SKM-1 (cell line): Measurements from ENCODE around the gene HSD11B1L.
A peak's percentile ranks its signal among the peaks of the same experiment; 100 is the strongest.
"Not testable (repeated sequence)": the region's sequence is repeated elsewhere in the genome, so short reads cannot be mapped to it uniquely, and the experiment has no call there.

ENCODE experiments used
- DNase-seq: peaks from one replicate; lab custom pipeline; 2025; ENCODE audit not compliant: unreplicated experiment; lab: John Stamatoyannopoulos, UW

HSD11B1L gene

DNA sequence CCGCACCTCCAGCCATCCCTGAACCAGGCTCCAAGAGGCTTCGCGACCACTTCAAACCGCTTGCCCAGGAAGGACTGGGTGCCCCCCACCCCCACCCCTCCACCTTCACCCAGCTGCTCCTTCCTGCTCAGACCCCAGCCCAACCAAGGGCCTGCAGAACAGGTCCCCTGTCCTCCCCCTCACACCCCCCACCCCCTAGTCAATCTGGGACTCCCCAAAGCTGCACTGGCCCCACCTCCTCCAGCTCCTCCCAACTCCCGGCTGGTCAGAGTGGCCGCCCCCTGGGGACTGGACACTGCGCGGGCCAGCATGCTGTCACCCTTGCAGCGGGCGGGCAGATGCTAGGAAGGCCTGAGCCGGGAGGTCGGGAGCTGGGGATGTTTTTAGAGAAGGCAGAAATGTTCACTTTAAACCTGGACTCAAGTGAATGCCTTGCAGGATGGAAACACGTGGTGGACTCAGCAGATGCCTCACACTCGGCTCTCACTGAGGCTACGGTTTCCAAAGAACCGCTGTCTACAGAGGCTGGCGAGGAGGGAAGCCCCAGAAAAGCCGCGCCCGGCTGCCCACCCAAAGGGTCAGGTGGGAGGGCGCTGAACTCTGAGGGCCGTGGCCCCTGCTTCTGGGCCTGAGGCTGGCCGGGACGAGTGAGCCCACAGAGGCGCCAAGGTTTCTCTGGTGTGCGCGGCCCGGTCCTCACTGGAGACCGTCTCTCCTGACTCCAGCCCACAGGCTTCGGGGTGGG is 17.2 kb downstream of the HSD11B1L start:
- DNase-seq: no peak

DNA sequence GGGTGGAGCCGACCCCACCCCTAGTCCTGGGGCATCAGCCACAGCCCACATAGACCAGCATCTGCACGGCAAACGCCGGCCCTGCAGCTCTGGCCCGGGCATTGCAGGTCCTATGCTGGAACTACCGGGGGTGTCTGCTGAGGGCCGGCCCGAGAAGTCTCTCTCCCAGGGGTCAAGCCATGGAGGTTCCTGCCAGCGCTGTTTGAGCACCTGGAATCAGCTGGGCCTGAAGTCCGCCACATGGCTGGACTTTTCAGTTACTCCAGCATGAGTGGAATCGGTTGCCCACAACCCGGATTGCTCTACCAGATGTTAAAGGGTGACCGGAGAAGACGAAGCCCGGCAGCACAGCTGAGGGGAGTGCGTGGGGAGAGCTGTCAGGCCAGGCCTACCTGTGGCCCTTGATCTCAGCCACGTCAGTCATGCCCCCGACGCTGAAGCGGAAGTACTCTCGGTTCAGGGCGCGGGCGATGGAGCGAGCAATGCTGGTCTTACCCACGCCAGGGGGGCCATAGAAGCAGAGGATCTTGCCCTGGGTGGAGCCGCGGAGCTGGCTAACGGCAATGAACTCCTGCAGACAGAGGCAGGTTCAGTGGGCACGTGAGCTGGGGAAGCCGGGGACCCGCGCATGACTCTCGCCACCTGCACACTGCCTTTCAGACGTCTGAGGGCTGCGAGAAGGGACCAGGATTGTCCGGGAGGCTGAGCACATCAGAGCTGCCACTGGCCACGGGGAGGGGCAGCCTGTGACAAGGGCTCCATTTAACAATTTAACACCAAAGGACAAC is 18.0 kb downstream of the HSD11B1L start:
- no peak for DNase-seq

DNA sequence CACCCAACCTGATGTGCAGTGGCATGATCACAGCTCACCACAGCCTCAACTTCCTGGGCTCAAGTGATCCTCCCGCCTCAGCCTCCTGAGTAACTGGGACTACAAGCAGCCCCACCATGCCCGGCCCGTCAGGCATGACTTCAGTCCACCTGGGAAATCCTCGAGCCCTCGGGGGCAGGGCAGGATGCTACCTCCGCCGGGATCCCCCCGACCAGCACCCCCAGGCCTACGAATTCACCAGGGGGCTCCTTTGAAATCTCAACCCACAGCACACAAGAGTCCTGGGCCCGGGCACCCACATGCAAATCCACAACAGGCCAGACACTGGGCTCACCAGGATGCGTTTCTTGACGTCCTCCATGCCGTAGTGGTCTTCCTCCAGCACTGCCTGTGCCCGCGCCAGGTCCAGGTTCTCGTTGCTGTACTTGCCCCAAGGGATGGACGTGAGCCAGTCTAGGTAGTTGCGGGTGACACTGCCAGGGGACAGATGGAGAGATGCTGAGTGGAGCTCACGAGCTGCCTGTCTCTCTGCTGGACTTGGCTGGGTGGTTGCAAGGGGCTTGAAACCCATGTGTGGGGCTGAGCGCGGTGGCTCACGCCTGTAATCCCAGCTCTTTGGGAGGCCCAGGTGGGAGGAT is 19.7 kb downstream of the HSD11B1L start:
- no peak for DNase-seq

DNA sequence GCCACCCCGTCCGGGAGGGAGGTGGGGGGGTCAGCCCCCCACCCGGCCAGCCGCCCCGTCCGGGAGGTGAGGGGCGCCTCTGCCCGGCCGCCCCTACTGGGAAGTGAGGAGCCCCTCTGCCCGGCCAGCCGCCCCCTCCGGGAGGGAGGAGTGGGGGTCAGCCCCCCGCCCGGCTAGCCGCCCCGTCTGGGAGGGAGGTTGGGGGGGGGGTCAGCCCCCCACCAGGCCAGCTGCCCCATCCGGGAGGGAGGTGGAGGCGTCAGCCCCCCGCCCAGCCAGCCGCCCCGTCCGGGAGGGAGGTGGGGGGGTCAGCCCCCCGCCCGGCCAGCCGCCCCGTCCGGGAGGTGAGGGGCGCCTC is 21.2 kb downstream of the HSD11B1L start:
- DNase-seq: not testable (repeated sequence)

DNA sequence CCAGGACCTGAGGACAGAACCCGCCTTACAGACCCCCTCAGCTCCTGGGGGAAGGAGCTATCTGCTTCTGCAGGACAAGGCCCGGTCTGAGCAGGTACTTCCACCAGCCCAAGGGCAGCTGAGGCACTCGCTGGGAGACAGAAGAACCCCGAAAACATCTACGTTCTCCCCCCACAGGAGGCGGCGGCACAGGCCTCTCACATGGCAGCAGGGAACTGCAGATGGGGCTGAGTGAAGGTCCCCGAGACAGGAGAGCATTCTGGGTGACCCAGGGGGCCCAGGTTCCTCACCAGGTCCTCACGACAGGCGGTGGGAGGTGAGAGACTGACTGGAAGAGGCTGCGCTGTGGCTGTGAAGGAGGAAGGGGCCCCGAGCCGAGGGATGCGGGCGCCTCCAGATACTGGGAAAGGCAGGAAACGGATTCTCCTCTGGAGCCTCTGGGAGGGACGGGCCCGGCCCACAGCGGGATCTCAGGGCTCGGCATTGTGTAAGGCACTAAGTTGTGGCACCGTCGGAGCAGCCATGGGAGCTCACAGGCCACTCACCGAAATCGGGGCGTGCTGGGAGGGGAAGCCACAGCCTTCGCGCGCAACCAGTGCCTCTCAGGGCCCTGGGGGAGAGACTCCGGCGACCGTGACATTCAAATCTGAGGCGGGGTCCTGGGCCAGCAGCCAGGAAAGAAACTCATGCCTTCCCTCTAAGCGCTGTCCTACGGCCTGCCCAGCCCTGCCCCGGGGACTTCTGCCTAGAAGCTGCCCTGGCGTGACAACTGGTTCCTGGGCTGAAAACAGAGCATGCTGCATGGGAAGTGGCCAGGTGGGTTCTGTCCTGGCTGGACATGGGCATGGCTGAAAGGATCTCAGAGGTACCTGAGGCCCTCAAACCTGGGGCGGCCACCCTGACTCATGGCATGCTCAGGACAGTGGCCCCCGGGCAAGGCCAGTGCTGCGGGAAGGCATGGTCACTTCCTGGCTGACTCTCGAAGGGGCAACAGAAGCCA is 23.3 kb downstream of the HSD11B1L start:
- no peak for DNase-seq

DNA sequence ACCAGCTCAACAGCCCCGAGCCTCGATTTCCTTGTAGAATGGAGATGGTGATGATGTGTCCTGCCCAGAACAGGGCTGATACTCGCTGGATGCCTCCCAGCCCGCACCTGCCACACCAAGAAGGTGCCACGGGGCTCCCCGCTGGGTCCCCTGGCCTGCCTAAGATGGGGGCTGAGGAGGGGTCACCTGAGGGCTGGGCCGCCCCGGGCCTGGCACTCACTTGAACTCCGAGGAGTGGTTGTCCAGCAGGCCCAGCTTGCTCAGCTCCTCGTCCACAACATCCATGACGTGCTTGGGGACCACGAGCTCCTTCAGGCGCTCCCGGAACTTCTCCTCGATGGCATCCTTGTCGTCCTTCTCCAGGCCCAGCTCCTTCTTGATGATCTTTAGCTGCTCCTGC is 24.7 kb downstream of the HSD11B1L start:
- DNase-seq: no peak

DNA sequence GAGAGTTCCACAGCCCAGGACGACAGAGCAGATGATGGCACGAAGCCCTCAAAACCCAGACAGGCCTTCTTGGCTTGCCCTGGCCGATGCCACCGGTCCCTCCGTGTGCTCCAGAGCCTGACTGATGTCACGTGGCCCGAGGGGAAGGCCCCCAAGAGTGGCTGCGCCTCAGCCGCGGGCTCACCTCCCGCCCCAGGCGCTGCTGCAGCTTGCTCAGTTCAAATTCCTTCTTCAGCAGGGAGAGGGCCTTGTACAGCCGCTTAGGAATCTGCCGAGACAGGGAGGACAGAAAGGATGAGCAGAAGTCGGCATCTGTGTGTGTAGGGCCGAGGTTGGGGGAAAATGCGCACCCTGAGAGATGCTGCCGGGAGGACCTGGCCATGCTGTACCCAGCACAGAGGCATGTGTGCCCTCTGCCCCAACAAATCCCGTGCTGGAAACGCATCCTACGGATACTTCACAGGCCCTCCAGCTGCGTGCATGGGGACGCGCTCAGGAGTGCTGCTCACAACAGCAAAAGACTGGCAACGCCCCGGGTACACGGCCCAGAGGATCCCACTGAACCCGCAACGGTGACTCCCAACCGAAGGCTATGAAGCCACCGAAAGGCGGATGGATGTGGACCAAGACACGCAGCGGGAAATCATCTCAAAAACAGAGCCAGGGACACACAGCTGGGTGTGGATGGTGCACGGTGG is 26.2 kb downstream of the HSD11B1L start:
- DNase-seq: no peak

DNA sequence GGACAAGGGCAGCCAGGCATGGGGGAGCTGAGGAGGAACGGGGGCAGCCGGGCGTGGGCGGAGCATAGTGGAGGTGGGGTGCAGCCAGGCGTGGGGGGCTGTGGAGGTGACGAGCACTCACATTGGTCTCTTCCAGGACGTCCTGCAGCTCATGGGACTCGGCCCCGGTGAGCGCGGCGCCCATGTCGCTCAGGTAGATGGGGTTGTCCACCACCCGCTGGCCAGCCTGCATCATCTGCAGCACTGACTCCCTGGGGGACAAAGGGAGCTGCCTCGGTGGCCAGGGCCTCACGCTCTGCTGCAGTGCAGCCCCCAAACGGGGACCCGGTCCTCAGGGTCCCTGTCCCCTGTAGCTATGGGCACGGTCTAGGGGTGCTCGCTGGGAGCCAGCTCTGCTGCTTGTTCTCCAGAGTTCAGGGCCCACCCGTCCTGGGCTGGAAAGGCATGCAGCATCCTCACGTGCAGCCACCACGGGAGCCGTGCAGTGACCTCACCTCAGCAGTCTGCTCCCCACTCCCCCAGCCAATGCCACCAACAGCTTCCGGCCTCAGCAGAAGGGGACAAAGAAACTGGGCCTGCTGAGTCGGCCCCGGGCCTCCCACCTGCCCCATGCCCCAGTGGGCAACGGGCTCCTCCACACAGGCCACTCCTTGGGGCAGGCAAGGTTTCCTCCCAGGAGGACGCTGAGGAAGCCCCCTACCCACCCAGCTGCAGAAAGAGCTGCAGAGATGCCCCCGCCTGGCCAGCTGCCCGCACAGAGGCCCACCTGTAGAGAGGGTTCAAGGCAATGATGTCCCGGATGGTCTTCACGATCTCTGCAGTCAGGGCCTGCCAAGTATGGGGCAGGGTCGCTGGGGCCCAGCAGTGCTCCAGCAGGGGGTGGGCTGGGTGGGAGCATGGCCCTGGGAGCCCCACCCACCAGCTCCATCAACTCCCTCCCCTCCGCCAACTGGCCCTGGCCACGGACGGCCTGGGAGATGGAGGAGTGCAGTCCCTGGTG is 27.0 kb downstream of the HSD11B1L start:
- no peak for DNase-seq

DNA sequence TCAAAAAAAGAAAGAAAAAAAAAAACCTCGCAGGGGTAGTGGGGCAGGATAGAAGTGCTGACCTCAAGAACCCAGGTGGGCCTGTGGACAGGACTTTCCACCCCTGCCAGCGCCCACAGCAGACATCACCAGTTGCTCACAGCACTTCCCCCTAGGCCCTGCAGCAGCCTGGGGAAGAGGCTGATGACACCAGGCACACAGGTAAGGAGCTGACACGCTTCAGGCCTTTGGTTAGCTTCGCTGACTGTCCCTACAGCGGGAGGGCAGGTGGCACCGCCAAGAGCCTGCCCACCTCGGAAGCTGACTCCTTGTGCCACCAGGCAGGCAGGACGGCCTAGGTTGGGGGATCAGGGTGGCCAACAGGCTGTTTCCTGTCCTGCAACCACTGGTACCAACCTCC is 30.2 kb downstream of the HSD11B1L start:
- DNase-seq: no peak

DNA sequence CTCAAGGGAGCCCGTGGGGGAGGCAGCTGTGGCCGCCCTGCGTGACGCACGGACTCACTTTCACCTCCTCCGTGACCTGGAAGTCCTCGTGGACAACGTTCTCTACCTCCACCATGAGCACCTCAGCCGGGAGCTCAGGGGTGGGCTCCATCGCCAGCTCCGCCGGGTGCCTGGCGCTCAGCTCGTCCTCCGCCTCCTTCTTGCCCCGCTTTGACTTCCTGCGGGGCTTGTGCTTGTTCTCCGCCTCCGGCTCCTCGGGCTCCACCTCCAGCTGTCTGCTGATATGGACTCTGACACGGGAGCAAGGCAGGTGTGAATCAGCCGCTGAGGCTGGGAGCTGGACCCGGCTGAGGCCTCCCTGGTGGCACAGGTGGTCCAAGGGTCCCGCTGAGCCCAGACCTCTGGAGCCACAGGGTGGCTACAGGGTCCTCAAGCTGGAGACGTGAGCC is 30.9 kb downstream of the HSD11B1L start:
- no peak for DNase-seq

DNA sequence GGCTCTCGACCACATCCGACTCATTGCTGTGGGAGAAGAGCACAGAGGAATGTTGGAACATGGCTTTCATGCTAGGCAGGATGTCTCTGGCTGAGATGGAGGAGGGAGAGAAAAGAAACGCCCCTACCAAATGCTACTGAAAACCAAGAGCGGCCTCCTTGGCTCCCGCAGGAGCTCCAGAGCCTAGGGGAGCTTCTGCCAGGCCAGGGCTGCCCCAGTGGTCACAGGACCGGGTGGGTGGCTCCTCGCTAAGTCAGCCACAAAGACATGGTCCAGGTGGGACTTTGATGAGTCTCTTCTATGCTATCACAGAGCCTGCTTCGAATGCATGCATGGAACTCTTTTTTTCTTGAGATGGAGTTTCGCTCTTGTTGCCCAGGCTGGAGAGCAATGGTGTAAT is 32.4 kb downstream of the HSD11B1L start:
- no peak for DNase-seq

DNA sequence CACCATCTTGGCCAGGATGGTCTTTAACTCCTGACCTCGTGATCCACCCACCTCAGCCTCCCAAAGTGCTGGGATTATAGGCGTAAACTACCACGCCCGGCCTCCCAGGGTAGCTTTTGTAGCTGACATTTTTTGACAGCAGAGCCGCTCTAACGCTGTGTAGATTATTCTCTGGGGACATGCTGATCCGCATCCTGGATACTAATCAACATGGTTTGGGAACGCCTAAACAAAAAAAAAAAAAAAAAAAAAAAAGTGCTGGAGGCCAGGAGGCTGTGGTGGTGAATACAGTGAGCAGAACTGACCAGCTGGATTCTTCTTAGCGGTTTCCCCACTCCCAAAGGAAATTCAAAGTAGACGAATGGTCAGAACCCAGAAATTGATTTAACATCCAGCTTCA is 34.0 kb downstream of the HSD11B1L start:
- no peak for DNase-seq

DNA sequence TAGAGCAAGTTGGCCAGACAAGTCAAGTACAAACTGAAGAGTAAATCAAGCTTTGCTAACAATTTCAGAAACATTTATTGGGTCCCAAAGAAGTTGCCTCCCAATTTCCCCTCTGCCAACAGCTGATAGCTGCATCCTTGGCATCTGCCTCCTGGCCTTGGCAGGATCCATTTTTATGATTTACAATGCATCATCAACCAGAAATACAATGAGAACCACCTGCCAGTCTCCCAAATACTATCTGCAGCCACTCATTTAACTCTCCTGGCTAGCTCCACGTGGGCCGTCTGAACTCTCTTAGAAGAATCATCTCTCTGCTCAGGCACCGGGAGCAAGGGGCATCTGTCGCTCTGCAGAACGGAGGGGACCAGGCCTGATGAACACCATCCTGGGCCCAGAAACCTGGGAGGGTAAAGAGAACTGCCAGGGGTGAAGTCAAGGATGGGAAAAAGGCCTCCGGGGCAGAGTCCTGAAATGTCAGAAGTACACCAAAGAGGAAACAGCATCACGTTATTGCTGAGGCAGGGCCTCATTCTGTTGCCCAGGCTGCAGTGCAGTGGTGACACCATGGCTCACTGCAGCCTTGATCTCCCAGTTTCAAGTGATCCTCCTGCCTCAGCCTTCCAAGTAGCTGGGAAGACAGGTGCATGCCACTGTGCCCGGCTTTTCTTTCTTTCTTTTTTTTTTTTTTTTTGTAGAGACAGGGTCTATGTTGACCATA is 36.5 kb downstream of the HSD11B1L start:
- no peak for DNase-seq

DNA sequence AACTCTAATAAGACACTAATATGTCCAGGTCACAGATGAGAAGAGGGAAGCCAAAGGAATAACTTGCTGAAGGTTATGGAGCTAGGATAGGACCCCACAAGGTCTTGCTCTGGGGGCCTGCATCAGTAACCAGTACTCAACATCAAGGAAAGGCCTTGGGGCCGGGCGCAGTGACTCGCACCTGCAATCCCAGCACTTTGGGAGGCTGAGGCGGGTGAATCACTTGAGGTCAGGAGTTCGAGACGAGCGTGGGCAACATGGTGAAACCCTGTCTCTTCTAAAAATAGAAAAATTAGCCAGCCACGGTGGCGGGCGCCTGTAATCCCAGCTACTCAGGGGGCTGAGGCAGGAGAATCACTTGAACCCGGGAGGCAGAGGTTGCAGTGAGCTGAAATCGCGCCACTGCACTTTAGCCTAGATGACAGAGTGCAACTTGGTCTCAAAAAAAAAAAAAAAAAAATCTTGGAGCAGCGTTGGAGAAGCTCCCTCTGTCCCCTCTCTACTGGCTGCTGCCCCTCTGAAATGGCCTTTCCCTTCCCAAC is 37.3 kb downstream of the HSD11B1L start:
- DNase-seq: no peak

DNA sequence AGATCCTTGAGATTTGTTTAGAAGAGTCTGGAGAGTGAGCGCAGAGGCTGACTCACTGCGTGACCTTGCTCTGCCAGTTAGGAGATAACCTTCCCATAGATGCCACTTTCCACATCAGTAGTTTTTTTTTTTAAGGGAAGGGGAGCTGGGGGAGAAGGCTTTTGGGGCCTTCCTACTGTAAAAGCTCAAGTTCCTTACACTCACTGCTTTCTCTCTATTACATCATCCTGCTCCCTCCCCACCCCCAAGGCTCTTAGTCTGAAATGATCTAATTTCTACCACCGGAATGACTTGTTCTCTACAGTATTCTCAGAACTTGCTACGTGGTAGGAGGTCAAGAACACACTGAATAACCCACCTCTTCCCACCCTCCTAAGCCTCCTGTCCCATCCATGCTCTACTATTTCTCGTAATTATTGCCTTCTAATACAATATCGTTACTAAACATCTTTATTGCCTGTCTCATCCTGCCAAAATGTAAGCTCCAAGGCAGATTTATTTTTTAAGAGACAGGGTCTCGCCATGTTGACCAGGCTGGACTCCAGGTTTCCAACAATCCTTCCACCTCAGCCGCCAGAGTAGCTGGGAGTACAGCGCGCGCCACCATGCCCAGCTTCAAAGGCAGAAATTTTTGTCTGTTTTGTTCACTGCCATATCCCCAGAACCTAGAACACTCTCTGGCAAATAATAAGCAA is 37.9 kb downstream of the HSD11B1L start:
- peak; percentile 13 for DNase-seq

DNA sequence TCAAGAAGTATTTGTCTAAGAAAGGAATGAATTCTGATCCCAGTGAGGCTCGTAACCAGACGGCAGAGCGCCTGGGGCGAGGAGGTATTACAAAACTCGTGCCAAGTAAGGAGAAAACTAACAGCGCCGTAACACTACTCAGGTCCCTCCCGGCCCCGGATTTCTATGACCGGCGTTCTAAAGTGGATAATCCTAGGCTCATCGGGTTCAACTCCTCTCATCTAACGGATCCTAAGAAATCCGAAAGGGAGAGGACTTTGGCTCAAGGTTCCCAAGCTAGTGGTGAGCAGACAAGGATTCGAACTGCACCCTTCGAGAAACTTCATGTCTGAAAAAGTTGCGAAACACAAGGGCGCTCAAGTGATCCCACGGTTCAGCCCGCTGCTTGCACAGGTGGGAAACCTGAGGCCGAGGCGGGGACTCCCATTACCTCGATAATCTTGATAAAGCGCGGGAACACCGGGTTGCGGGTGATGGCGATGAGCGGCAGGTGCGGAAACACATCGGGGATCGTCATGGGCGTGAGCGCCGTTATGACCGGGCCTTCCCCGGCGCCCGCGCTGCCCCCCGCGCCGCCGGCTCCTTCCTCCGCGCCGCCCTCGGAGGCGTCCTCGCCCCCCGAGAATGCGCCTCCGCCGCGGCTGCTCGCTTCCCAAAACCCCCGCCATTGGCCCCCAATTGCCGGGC is 38.6 kb downstream of the HSD11B1L start:
- DNase-seq: no peak
